BE2C (cell line): ENCODE measurements around the gene FGD2.

ENCODE experiments used
- DNase-seq: peaks from one replicate; pipeline ENCODE4 v3.0.0-alpha.2; 2020
- H3K27me3 ChIP-seq: fragments of 250-450 bp; sonication (Bioruptor Pico); 2 replicates; pipeline ENCODE4 v1.5.1; 2020; ENCODE audit warnings: mild to moderate bottlenecking
- H3K36me3 ChIP-seq: fragments of 250-450 bp; sonication (Bioruptor Pico); 2 replicates; pipeline ENCODE4 v1.5.1; 2020; ENCODE audit warnings: mild to moderate bottlenecking
- H3K4me1 ChIP-seq: fragments of 250-450 bp; sonication (Bioruptor Pico); 2 replicates; pipeline ENCODE4 v1.5.1; 2020
- H3K4me3 ChIP-seq: 2 replicates; pipeline ENCODE4 v1.5.1; 2011; ENCODE audit warnings: low read depth, low read length
- H3K9me3 ChIP-seq: fragments of 250-450 bp; sonication (Bioruptor Pico); 2 replicates; pipeline ENCODE4 v1.5.1; 2020
- TF ChIP-seq, protein P1 (sequence below): IDR thresholded peaks from 2 replicates; pipeline ENCODE4 v1.5.1; 2012; ENCODE audit warnings: mild to moderate bottlenecking, low read depth, low read length

Gene FGD2

DNA sequence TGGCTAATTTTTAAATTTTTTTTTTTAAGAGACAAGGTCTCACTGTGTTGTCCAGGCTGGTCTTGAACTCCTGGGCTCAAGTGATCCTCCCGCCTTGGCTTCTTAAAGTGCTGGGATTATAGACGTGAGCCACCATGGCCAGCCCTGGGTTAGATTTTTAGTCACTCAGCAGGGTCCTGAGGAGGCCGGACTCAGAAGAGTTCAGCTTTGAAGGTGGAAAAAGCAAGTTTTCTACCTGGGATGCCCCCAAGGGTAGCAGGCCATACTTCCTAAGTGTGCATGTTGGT lies 44.2 kb downstream of the FGD2 start:
- Histone ChIP-seq H3K36me3 (no peaks in the 10 kb centered on the region), H3K9me3 (no peaks in the 10 kb centered on the region), H3K4me1 (peaks cover 5% of the 10 kb centered on the region; the same call in 1 of the 2 replicates), H3K27me3 (no peaks in the 10 kb centered on the region), H3K4me3 (no peak overlapping the region)
- no peak for DNase-seq
- TF ChIP-seq, protein P1, sequence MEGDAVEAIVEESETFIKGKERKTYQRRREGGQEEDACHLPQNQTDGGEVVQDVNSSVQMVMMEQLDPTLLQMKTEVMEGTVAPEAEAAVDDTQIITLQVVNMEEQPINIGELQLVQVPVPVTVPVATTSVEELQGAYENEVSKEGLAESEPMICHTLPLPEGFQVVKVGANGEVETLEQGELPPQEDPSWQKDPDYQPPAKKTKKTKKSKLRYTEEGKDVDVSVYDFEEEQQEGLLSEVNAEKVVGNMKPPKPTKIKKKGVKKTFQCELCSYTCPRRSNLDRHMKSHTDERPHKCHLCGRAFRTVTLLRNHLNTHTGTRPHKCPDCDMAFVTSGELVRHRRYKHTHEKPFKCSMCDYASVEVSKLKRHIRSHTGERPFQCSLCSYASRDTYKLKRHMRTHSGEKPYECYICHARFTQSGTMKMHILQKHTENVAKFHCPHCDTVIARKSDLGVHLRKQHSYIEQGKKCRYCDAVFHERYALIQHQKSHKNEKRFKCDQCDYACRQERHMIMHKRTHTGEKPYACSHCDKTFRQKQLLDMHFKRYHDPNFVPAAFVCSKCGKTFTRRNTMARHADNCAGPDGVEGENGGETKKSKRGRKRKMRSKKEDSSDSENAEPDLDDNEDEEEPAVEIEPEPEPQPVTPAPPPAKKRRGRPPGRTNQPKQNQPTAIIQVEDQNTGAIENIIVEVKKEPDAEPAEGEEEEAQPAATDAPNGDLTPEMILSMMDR, result no peak

- Histone ChIP-seq H3K4me3 (no peak overlapping the region), H3K4me1 (peaks cover 5% of the 10 kb centered on the region; the same call in 1 of the 2 replicates)
- TF ChIP-seq, protein P1, result no peak
Measured at GRCh38 chr6:37050045-37050853, 44.8 kb downstream of the FGD2 start.

DNA sequence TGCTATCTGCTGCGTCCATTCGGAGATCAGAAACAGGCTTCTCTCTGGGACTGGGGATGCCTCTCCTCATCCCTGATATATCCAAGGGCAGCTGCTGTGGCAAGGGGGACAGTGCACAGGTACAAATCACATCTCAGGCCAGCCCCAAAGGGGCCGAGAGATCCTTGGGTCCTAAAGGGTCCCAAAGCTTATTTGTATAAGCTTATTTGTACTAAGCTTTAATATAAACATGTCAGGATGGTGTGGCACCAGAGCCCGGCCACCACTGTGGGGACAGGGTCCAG lies 45.3 kb downstream of the FGD2 start:
- H3K4me3 ChIP-seq, result no peak overlapping the region
- TF ChIP-seq, protein P1, result no peak

More at GRCh38 chr6:37050045-37050853, 44.8 kb downstream of the FGD2 start:
- Histone ChIP-seq H3K27me3 (no peaks in the 10 kb centered on the region), H3K9me3 (no peaks in the 10 kb centered on the region), H3K36me3 (no peaks in the 10 kb centered on the region)
- no peak for DNase-seq

GRCh38 chr6:37051138-37052026 lies 45.9 kb downstream of the FGD2 start:
- peak; percentile 95 for DNase-seq
- Histone ChIP-seq H3K27me3 (no peaks in the 10 kb centered on the region), H3K4me3 (no peak overlapping the region), H3K4me1 (peaks cover 5% of the 10 kb centered on the region; the same call in 1 of the 2 replicates), H3K36me3 (no peaks in the 10 kb centered on the region), H3K9me3 (no peaks in the 10 kb centered on the region)
- TF ChIP-seq, protein P1, result peak; percentile 97

More for the DNA sequence above, 45.3 kb downstream of the FGD2 start:
- Histone ChIP-seq H3K4me1 (peaks cover 5% of the 10 kb centered on the region; the same call in 1 of the 2 replicates), H3K9me3 (no peaks in the 10 kb centered on the region), H3K27me3 (no peaks in the 10 kb centered on the region), H3K36me3 (no peaks in the 10 kb centered on the region)
- DNase-seq, result no peak

GRCh38 chr6:37052027-37052628 lies 46.7 kb downstream of the FGD2 start:
- no peaks in the 10 kb centered on the region for H3K9me3 ChIP-seq
- DNase-seq, result no peak
- H3K27me3 ChIP-seq, result no peaks in the 10 kb centered on the region
- no peaks in the 10 kb centered on the region for H3K36me3 ChIP-seq
- no peak overlapping the region for H3K4me3 ChIP-seq
- TF ChIP-seq, protein P1, result no peak
- H3K4me1 ChIP-seq, result peaks cover 5% of the 10 kb centered on the region; the same call in 1 of the 2 replicates
